HG03520 (cell line): ENCODE data around the gene ZDHHC16.
"Not testable (repeated sequence)": the region's sequence is repeated elsewhere in the genome, so short reads cannot be mapped to it uniquely, and the experiment has no call there.

Source experiments
- ATAC-seq: cut with Tn5 transposase; IDR thresholded peaks from one replicate; pipeline ENCODE4 v1.9.1; 2021; ENCODE audit warnings: mild to moderate bottlenecking, moderate library complexity; ENCODE audit not compliant: unreplicated experiment

Gene ZDHHC16

DNA sequence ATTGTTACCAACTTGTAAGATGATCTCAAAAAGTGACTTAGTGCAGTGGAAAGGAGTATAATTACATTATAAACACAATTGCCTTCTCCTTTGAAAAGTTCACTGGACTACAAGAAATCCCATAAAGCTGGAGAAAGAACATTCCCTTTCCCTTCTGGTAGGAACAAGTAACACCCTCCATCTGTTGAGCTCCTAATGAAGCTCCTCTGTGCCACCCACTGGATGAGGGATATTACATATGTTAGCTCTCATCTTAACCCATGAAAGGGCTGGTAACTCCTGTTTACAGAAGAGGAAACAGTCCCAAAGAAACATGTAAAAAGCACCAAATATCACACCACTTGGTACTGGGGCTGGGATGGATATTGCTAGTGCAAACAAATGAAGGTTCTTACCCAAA is 11.9 kb upstream of the ZDHHC16 start:
- ATAC-seq, result no peak

DNA sequence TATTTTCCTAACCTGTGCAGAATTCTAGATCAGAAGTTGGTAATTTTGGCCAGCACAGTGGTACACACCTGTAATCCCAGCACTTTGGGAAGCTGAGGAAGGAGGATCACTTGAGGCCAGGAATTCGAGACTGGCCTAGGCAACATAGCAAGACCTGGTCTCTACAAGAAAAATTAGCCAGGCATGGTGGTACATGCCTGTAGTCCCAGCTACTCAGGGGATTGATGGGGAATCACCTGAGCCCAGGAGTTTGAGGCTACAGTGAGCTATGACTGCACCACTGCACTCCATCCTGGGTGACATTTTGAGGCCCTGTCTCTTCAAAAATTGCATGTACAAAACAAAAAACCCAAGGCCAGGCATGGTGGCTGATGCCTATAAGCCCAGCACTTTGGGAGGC is 11.4 kb upstream of the ZDHHC16 start:
- ATAC-seq, result no peak

DNA sequence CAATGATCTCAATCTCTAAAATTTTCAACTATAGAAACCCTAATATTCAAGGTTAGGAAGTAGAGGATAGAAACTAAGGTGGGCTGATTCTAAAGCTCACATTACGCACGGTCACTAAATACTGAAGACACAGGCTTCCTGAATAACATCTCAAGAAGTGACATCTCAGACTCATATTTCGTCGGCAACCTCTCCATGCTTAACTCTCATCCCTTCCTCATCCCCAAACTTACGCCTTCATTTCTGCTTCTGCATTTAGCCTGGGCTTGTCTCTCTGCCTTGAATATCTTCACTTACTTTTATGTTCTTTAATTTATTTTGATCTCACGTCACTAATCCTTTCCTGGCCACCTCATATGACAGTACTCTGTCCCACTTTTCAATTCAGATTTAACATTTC is 10.8 kb upstream of the ZDHHC16 start:
- no peak for ATAC-seq

DNA sequence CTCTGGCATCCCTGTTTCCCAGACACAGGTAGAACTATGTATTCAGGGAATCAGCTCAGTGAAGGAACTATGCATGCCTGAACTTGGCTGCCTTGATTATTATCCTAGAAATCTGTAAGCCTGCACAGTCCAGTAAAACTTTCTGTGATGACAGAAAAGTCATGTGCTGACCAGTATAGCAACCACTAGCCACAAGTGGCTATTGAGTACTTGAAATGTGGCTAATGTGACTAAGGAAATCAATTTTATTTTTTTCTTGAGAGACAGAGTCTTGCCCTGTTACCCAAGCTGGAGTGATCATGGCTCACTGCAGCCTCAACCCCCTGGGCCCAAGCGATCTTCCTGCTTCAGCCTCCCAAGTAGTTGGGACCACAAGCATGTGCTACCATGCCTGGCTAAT is 3.7 kb upstream of the ZDHHC16 start:
- ATAC-seq, result no peak

DNA sequence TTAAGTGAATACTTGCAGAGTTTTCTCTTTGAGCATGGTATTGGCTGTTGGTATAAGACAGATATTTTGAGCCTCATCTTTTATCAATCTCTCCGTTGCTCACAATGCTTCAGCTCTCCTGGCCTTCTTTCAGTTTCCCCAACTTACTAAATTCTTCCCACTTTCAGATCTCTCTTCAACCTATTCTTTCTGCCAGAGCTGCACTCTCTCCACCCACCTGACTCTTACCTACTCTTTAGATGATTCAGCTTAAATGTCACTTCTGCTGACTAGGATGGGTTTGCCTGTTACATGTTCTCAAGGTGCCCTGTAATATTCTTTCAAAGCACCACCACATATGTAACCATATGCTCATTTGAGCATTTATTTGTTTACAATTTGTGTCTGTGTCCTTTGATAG is 1.8 kb upstream of the ZDHHC16 start:
- ATAC-seq, result no peak

DNA sequence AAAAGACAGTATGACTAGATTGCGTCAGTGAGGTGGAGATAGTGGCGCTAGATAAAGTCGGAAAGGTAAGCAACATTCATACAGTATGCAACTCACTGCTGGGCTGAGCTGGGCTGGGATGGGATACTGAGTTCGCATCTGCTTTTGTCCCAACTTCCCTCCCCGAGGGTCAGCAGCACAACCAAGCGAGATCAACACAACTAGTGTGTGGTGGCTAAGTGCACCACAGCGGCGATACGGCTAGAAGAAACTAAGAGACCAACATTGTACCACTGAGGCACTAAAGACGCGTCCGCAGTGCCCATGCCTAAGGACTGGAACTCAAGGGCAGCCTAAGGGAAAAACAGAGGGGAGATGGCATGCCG is 636 bp upstream of the ZDHHC16 start:
- ATAC-seq, result no peak

DNA sequence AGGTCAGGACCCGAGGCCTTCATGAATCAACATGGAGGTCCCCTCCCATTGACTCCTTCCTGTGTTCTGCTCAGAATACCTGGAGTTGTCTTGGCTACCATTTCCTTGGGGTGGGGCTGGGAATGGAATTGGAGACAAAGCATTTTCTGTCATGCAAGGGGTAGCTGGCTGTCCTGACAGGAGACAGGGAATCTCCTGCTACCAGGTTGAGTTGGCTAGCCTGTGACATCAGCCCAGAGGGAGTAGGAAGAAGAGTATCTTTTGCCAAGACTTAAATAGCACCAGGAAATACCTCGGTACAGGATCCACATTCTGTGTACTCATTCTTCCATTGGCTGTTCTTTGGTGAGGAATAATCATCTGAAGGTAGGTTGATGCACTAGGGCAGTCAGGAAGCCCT is 4.9 kb downstream of the ZDHHC16 start:
- no peak for ATAC-seq

DNA sequence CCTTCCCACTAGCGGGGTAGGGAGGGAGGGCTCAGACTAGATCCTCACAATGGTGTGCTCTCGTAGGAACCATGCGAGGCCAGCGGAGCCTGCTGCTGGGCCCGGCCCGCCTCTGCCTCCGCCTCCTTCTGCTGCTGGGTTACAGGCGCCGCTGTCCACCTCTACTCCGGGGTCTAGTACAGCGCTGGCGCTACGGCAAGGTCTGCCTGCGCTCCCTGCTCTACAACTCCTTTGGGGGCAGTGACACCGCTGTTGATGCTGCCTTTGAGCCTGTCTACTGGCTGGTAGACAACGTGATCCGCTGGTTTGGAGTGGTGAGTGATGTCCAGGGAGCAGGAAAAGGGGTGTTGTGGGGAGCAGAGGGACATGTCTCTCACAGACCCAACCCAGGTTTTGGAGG is 5.6 kb downstream of the ZDHHC16 start:
- ATAC-seq, result no peak

DNA sequence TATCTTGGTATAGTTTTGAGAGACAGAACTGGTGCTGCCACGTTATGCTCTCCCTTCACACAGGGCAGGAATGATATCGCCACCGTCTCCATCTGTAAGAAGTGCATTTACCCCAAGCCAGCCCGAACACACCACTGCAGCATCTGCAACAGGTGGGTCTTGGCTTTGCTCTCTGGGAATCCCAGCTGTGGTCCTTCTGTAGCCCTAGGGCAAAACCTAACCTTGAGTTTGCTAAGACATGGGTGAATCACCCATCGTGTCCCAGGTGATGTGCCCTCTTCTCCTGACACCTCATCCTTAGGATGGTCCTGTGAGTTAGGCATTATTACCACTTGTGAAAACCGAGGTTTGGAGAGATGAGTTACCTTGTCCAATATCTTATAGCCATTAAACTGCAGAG is 6.4 kb downstream of the ZDHHC16 start:
- no peak for ATAC-seq

DNA sequence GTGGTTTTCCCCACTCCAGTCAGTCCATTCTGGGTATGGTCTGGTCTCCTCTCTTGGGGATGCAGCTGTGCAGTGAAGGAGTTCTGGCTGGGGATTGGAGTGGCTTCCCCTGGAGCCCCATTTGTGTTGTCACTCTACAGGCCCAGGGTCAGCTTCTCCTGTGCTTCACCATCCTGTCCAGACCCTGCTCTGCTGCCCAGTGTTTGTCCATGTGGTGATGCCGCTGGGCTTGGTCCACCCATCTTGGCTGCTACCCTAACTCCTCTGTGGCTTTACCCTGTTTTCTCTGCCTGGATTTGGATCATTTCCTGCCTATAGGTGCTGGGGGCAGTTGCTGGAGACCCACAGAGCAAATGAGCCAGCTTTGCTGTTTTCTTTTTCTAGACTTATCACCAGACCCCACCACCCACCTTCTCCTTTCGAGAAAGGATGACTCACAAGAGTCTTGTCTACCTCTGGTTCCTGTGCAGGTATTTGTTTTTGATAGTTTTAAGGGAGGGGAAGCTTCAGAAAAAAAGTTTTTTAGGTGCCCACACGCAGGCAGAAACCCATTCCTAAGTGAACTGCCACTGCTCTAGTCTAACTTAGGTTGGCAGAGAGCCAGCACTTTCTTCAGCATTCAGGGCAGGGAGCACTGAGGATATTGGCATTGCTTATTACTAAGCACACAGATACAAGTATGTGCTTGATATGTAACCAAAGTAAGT is 8.5 kb downstream of the ZDHHC16 start:
- ATAC-seq, result no peak

DNA sequence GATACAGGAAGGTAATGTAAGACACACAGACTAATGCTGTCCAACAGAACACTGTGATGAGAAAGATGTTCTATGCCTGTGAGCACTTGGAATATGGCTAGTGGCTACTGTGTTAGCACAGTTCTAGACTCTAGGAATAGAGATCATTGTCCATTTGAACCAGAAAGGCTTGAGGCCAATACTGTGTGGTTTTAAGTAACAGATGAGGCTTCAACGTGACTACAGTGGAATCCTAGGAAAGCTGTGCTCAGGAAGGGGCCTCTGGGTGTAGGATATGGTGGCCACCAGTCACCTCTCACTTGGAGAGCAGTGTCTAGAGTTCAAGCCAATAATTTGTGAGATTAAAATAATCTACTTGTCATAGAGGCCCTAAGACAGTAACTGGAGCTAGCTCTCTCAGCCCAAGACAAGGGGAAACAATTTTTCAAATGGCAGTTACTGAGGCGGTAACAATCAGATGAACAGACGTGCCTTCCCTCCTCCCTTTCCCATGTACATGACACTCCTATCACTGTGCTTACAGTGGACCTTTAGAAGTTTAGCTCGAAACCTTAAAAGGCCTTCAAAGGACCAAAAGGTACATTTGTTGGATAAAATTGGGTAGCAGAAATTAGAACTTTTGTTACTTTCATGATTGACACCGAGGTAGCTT is 10.2 kb downstream of the ZDHHC16 start:
- ATAC-seq, result no peak

DNA sequence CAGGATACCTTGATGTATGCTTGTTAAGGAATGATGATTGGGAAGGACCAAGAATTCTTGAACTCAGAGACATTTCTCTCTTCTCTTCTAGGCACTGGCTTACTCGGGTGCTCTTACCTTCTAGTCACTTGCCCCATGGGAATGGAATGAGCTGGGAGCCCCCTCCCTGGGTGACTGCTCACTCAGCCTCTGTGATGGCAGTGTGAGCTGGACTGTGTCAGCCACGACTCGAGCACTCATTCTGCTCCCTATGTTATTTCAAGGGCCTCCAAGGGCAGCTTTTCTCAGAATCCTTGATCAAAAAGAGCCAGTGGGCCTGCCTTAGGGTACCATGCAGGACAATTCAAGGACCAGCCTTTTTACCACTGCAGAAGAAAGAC is 10.7 kb downstream of the ZDHHC16 start:
- ATAC-seq, result no peak

DNA sequence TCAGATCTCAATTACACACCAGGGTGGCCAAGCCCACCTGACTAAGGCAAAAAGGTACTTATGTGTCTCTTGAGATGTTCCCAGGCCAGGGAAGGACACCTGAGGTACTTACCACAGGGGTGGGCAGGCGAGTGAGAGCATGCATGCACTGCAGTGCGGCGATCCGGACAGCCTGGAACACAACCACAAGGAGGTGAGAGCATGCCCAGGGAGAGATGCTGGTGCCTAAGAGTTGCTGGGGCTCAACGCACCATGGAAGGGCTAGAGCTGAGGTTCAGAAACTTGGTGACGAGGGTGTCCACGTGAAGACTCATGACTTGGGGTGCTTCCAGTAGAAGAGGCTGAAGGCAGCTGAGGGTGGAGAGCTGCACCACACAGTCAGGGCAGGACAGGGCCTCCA is 13.1 kb downstream of the ZDHHC16 start:
- ATAC-seq, result no peak

DNA sequence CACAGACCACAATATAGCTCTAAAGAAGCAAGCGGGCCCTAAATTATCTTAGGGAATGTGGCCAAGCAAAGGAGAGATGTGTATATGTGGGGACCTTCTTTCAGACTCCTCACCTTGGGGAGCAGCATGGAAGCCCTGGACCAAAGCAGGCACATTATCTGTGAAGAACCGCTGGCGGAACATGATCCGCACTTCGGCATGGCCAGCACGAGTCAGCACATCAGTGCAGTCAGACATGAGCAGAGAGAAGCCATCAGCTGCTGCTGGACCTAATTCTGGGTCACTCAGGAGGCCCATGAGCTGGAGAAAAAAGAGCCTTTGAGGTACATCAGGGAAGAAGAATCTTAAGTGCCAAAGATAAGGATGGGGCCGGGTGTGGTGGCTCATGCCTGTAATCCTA is 14.0 kb downstream of the ZDHHC16 start:
- ATAC-seq, result no peak

DNA sequence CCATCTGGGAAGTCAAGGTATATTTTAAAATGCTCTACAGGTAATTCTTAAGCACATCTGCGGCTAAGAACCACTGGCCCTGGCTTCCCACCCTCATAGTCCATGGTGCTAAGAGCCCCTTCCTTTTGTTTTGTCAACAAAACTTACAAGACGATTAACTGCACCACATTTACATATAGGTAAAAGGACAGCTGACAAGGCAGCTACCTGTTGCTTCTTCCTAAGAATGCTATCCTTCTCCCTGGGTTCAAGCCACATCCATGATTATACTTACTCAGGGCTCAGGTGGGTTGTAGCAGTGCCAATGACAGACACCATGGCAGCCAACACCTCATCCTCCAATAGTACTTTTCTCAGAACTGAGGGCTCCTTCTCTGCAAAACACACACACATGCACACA is 16.3 kb downstream of the ZDHHC16 start:
- ATAC-seq, result no peak

DNA sequence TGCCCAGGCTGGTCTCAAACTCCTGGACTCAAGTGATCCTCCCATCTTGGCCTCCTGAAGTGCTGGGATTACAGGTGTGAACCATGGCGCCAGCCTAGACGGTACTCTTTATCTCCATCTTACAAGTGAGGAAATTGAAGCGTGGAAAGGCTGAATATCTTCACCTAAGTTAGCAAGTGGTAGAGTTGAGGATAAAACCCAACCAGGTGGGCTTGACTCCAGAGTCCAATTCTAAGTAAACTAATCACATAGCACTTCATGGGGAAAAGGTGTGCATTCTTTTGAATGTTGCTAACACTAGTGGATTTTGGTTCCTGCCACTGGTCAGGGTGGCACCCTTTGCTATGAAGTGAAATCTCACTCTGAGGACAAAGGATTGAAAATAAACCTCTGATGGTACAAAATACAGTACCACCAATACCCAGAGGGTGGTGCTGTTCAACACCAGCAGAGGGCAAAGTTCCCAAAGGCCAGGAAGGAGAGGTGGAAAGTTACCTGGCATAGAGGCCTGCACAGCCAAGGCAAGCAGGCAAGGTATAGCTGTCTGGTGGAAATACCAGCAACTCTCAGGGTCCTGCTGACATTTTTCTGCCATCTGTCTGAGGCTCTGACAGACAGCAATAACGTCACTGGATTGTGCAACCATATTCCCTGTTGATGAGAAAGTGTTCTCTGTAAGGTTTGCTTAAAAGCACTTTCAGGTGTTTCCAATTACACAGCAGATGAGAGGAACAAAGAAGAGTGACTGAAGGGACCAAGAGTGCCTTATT is 17.6 kb downstream of the ZDHHC16 start:
- ATAC-seq, result no peak

DNA sequence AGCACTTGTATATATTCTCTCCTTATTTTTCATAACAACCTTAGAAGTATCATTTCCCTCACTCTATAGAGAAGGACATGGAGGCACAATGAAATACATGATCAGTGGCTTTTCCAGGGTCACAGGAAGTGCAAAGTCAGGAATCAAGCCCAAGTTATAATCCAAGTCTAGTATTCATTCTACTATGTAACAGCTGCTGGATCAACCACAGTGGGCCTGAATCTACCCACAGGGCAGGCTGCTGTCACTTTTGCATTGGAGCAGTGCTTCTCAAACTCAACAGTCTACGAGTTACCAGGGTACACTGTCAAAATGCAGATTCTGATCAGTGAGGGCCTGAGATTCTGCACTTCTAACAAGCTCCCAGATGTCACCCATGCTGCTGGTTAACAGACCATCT is 18.3 kb downstream of the ZDHHC16 start:
- no peak for ATAC-seq

DNA sequence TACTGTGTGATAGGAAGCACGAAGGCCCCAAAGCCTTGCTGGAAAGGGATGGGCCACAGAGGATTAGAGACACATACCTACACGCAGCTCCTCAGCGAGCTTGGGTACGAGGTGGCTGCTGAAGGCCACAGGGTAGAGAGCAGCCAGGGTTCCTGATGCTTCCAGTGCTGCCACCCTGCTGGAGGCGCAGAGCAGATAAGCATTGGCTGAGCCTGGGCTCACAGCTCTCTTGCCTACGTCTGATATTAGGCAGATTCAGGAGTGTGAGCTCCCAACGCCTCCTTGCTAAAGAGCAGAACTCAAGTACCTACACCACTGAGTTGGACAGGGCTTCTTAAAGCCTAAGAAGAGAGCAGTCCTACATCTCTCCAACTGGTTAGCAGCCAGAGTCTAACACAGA is 20.0 kb downstream of the ZDHHC16 start:
- ATAC-seq, result no peak

DNA sequence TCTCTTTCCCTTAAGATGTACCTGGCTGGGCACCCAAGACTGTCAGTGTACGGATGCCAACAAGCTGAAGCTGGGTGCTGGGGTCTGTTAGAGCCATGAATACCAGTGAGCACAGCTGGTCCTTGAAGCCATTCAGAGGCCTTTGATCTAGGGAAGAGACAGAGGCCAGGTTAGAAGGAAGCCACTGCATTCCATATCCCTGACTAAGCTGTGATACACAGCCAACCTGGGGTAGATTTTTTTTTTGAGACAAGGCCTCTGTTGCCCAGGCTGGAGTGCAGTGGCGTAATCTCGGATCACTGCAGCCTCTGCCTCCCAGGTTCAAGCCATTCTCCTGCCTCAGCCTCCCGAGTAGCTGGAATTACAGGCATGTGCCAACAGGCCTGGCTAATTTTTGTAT is 20.8 kb downstream of the ZDHHC16 start:
- no peak for ATAC-seq

DNA sequence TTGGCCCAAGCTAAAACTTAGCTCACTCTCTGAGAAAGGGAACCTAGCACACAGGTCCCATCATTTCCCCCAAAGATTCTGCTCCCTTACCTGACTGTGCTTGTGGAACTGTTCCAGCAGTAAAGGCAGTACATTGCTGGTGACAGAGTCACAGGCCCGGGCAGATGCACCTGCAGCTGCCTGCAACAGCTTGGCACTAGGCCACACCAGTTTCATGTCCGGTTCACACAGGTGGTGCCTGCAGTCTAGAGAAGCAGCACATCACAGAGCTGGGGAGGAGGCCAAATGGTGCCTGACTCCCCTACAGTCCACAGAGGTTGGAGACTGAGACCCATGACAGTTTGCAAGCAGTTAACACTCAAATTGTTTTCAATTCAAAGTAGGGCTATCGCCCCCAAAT is 22.2 kb downstream of the ZDHHC16 start:
- no peak for ATAC-seq

DNA sequence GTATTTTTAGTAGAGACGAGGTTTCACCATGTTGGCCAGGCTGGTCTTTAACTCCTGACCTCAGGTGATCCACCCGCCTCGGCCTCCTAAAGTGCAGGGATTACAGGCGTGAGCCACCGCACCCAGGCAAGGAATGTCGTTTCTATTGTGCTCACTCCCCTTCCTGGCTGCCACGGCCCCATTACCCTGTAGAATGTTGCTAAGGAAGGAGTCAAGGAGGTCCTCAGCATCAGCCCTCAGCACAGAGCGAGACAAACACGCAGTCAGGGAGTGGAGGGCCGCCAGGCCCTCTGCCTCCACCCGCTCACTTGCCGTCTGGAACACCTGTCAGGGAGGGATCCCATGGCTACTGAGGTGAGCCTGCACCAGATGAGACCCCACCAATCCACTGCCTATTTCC is 22.8 kb downstream of the ZDHHC16 start:
- not testable (repeated sequence) for ATAC-seq

DNA sequence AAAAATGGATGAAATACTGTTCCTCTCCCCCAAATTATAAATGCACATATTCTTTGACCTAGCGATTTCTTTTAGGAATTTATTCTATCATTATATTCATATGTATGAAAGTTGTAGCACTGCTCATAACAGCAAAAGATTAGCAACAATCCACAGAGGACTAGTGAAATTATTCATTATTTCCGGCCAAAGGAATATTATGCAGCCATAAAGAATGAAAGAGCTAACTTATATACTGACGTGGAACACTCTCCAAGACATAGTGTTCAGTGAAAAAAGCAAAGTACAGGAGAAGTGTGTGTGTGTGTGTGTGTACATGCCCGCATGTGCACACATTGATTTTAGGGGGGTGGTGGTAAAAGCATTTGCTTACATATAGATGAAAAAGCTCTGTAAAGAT is 28.9 kb downstream of the ZDHHC16 start:
- ATAC-seq, result no peak
